ENCODE measurements around the gene IRX1.

IRX1 gene

DNA sequence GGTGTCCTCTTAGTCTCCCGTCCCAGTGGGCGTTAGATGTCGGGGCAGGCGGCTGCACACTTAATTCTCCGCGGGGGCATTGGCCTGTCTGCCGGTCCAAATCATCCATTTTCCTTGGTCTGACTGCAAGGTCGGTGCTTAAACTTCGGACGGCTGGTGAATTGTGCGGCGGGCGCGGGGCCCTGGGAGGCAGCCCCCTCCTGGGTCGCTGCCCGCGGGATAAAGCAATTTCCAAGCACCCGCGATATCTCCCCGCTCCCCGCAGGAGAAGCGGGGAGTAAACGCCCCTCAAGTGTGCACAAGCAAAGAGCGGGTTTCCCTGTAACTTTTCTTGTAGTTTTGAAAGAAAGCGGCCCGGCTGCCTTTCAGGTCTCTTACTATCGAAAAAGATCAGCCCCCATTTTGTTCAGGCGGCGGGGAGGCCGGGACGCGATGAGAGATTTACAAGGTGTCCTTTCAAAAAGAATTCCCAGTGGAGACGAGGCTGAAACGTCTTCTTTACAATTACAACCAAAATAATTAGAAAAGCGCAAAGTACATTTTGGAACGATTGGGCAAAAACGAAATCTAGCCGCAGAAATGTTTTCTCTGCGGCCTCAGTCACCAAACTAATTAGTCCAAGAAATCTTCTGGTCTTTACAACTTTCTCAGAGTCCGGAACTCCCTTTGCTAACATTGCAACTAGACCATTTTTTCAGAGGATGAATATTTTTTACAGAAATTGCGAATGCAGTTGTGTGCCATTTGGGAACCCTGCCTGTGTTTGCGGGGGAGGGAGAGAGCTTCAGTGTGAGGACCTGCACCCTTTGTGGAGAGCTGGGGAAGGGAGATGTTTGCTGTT is 1.8 kb downstream of the IRX1 start:
- Histone ChIP-seq H3K79me2 (ENCODE audit: insufficient read depth, low read depth) (no peaks in the 10 kb centered on the region), H3K27ac (no peak overlapping the region), H3K4me2 (no peak overlapping the region), H3K4me1 (ENCODE audit: low read depth, poor library complexity, severe bottlenecking) (no peaks in the 10 kb centered on the region), H3K9ac (no peak overlapping the region), H3K27me3 (ENCODE audit: insufficient read depth, low read depth) (peaks cover 6% of the 10 kb centered on the region; the same call in 1 of the 2 replicates), H3K36me3 (ENCODE audit: insufficient read depth) (no peaks in the 10 kb centered on the region), H2AFZ (ENCODE audit: low read depth) (no peak overlapping the region), H4K20me1 (ENCODE audit: insufficient read depth) (no peaks in the 10 kb centered on the region), H3K4me3 (IDR thresholded peaks at IDR 0.05; ENCODE audit: insufficient read depth, low read depth, low read length) (no peak overlapping the region)
- TF ChIP-seq, protein P1, sequence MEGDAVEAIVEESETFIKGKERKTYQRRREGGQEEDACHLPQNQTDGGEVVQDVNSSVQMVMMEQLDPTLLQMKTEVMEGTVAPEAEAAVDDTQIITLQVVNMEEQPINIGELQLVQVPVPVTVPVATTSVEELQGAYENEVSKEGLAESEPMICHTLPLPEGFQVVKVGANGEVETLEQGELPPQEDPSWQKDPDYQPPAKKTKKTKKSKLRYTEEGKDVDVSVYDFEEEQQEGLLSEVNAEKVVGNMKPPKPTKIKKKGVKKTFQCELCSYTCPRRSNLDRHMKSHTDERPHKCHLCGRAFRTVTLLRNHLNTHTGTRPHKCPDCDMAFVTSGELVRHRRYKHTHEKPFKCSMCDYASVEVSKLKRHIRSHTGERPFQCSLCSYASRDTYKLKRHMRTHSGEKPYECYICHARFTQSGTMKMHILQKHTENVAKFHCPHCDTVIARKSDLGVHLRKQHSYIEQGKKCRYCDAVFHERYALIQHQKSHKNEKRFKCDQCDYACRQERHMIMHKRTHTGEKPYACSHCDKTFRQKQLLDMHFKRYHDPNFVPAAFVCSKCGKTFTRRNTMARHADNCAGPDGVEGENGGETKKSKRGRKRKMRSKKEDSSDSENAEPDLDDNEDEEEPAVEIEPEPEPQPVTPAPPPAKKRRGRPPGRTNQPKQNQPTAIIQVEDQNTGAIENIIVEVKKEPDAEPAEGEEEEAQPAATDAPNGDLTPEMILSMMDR (conservative IDR thresholded peaks at IDR 0.05; ENCODE audit: low read depth, low read length), result no peak

DNA sequence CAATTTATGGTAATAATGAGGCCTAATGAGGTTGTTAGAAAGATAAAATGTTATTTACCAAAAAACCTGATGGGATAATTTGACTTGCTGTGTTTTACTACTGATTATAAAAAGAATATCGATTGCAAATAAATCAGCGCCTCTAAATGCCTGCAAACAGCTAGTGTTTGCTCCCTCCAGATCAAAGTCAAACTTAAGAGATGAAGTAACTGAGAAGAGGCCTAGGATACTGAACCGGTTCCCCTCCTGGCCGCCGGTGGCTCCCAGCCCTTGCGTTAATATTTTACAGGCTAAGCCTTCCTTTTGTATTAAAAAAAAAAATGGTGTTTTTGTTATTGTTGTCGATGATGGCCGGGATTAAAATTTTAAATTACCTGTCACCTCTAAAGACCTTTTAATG is 2.6 kb downstream of the IRX1 start:
- TF ChIP-seq, protein P1 (conservative IDR thresholded peaks at IDR 0.05; ENCODE audit: low read depth, low read length), result no peak
- Histone ChIP-seq H3K27me3 (ENCODE audit: insufficient read depth, low read depth) (peaks cover 6% of the 10 kb centered on the region; the same call in 1 of the 2 replicates), H4K20me1 (ENCODE audit: insufficient read depth) (no peaks in the 10 kb centered on the region), H3K36me3 (ENCODE audit: insufficient read depth) (no peaks in the 10 kb centered on the region), H3K4me2 (no peak overlapping the region), H3K27ac (no peak overlapping the region), H3K9ac (no peak overlapping the region), H3K4me1 (ENCODE audit: low read depth, poor library complexity, severe bottlenecking) (no peaks in the 10 kb centered on the region), H3K4me3 (IDR thresholded peaks at IDR 0.05; ENCODE audit: insufficient read depth, low read depth, low read length) (no peak overlapping the region), H3K79me2 (ENCODE audit: insufficient read depth, low read depth) (no peaks in the 10 kb centered on the region), H2AFZ (ENCODE audit: low read depth) (no peak overlapping the region)

DNA sequence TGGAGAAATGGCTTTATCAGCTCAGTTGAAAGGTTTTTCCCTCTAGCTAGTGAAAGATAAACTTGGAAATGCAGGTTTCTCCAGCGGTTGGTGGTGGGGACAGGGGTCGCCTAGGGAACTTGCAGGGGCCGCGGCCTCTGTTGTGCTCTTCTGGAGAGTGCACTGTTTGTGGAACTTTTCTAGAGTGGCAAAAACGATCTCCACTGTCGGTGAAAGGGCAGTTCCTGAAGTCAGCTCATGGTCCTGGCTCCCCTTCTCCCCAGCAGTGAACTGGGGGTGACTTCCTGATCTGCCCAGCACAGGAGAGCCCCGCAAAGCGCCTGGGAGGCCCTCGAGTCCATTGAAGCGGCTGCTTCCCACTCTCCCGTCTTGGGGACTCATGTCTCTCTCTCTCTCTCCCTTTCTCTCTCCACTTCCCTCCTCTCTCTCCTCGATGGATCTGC is 3.2 kb downstream of the IRX1 start:
- peaks cover 6% of the 10 kb centered on the region; the same call in 1 of the 2 replicates for H3K27me3 ChIP-seq (ENCODE audit: insufficient read depth, low read depth)
- H3K27ac ChIP-seq, result no peak overlapping the region
- H2AFZ ChIP-seq (ENCODE audit: low read depth), result no peak overlapping the region
- no peak overlapping the region for H3K4me2 ChIP-seq
- no peaks in the 10 kb centered on the region for H3K36me3 ChIP-seq (ENCODE audit: insufficient read depth)
- TF ChIP-seq, protein P1 (conservative IDR thresholded peaks at IDR 0.05; ENCODE audit: low read depth, low read length), result no peak
- no peaks in the 10 kb centered on the region for H3K4me1 ChIP-seq (ENCODE audit: low read depth, poor library complexity, severe bottlenecking)
- H4K20me1 ChIP-seq (ENCODE audit: insufficient read depth), result no peaks in the 10 kb centered on the region
- H3K79me2 ChIP-seq (ENCODE audit: insufficient read depth, low read depth), result no peaks in the 10 kb centered on the region
- H3K9ac ChIP-seq, result no peak overlapping the region
- no peak overlapping the region for H3K4me3 ChIP-seq (IDR thresholded peaks at IDR 0.05; ENCODE audit: insufficient read depth, low read depth, low read length)

DNA sequence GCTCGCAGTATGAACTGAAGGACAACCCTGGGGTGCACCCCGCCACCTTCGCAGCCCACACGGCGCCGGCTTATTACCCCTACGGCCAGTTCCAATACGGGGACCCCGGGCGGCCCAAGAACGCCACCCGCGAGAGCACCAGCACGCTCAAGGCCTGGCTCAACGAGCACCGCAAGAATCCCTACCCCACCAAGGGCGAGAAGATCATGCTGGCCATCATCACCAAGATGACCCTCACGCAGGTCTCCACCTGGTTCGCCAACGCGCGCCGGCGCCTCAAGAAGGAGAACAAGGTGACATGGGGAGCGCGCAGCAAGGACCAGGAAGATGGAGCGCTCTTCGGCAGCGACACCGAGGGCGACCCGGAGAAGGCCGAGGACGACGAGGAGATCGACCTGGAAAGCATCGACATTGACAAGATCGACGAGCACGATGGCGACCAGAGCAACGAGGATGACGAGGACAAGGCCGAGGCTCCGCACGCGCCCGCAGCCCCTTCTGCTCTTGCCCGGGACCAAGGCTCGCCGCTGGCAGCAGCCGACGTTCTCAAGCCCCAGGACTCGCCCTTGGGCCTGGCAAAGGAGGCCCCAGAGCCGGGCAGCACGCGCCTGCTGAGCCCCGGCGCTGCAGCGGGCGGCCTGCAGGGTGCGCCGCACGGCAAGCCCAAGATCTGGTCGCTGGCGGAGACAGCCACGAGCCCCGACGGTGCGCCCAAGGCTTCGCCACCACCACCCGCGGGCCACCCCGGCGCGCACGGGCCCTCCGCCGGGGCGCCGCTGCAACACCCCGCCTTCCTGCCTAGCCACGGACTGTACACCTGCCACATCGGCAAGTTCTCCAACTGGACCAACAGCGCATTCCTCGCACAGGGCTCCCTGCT is 3.8 kb downstream of the IRX1 start:
- Histone ChIP-seq H3K79me2 (ENCODE audit: insufficient read depth, low read depth) (no peaks in the 10 kb centered on the region), H3K4me3 (IDR thresholded peaks at IDR 0.05; ENCODE audit: insufficient read depth, low read depth, low read length) (no peak overlapping the region)
- TF ChIP-seq, protein P1 (conservative IDR thresholded peaks at IDR 0.05; ENCODE audit: low read depth, low read length), result no peak

More for the DNA sequence above, 3.8 kb downstream of the IRX1 start:
- H3K27me3 ChIP-seq (ENCODE audit: insufficient read depth, low read depth), result peaks cover 6% of the 10 kb centered on the region; the same call in 1 of the 2 replicates
- no peaks in the 10 kb centered on the region for H3K4me1 ChIP-seq (ENCODE audit: low read depth, poor library complexity, severe bottlenecking)
- H3K9ac ChIP-seq, result no peak overlapping the region
- H3K4me2 ChIP-seq, result no peak overlapping the region
- H2AFZ ChIP-seq (ENCODE audit: low read depth), result no peak overlapping the region
- no peaks in the 10 kb centered on the region for H4K20me1 ChIP-seq (ENCODE audit: insufficient read depth)
- no peaks in the 10 kb centered on the region for H3K36me3 ChIP-seq (ENCODE audit: insufficient read depth)
- no peak overlapping the region for H3K27ac ChIP-seq

Data from KMS-11 (cell line).